HPDE6-E6E7 (cell line): Measurements from ENCODE around the gene FOXI1.
"Not testable (repeated sequence)": the region's sequence is repeated elsewhere in the genome, so short reads cannot be mapped to it uniquely, and the experiment has no call there.

Experiments
- DNase-seq: peaks from one replicate; pipeline ENCODE4 v3.0.0; 2011; ENCODE audit warnings: missing footprints; ENCODE audit errors: extremely low spot score

Gene FOXI1

DNA sequence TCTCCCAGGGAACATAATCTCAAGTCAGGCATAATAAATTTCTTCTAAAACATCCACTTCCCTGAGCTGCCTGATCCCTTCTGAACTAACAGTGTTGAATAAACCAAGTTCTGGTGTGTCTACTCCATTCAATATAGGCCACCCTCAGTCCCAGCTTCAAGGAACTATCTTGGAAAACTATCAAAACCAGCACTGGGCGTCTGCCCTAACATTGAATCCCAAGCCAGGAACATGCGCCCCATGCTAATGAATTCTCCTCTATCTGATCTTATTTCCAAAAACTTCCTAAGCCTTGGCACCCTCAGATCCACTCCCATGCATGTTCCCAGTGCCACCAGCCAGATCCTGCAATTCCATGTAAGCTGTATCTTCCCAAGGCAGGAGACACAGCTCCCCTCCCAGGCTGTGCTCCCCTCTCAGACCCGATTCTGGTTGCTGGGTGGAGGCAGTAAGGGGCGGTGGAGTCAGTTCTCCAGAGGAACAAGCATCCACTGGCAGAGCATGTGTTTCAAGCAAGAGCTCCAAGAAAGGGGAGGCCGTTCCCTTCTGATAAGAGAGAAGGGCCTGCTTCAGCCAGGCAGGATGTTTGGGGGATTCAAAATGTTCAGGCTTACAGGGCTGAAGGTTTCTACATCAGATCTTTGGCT lies 13.1 kb upstream of the FOXI1 start:
- no peak for DNase-seq

DNA sequence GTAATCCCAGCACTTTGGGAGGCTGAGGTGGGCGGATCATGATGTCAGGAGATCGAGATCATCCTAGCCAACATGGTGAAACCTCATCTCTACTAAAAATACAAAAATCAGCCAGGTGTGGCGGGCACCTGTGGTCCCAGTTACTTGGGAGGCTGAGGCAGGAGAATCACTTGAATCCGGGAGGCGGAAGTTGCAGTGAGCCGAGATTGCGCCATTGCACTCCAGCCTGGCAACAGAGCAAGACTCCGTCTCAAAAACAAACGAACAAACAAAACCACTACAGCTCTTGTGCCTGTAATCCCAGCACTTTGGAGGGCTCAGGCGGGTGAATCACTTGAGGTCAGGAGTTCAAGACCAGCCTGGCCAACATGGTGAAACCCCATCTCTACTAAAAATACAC lies 11.4 kb upstream of the FOXI1 start:
- not testable (repeated sequence) for DNase-seq

DNA sequence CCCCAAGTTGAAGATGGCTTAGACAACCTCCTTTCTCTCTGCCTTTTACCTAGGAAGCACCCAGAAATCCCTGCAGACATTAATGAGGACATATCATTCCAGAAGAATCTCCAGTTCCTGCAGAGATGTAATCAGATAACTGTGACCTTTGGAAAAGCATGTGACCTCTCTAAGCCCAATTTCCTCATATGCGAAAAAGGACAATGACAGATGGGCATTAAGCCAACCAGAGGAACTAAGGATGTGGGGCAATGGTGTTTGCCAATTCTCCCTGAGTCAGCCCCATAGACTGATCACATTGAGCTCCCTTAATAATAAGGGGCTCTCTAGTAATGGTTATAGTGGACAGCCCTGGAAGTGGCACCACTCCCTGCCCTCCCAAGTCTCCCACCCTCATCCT lies 10.1 kb upstream of the FOXI1 start:
- no peak for DNase-seq

DNA sequence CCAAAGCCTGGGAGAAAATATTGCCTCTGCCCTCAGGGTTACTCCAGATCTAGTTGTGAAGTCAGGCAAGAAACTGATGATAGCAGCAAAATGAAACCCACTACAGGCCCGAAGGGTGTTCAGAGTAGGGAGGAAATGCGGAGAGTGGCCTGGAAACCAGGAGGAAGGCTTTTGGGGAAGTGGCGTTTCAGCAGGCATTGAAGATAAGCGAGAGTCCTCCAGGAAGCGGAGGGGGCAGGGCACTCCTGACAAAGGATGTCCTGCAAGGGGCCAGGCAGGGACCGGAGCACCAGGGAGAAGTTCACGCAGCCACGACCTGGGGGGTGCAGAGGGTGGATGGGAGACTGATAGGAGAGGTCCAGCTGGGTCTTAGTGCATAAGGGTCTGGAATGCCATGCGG lies 7.8 kb upstream of the FOXI1 start:
- no peak for DNase-seq

DNA sequence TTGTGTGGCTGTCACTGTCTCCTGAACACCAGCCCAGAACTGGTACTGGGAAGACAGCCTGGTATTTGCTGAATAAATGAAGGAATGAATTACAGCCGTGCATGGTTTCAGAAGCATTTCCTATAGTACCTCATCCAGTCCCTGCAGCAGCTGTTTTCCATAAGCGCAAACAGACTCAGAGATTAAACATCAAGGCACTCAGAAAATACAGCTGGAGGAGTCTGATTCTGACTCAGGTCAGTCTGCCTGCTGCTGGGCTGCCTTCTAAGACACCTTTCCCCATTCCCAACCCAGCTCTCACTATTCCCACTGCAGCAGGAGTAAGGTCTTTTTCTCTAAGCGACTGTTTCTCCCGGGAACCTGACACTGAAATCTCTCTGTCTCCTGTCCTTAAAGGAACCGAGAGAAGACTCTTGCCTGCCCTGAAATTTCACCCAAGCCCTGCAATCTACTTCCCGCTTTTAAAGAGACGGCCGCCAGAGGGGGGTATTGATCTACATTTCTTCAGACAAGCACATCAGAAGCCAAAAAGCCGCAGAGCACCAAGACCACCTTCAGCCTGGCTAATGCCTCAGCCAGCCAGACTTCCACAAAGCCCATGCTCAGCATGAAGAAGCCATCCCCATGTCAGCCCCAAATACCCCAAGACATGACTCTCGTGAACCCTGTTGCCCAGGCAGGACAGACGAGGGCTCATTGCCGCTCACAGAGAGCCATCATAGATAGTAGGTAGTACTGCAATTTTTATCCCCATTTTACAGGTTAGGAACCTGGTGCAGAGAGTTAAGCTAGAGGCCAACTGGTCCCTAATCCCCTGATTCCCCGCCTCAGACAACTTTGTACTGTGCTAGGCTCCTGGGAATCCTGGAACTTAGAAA lies 5.4 kb upstream of the FOXI1 start:
- peak; percentile 42 for DNase-seq

DNA sequence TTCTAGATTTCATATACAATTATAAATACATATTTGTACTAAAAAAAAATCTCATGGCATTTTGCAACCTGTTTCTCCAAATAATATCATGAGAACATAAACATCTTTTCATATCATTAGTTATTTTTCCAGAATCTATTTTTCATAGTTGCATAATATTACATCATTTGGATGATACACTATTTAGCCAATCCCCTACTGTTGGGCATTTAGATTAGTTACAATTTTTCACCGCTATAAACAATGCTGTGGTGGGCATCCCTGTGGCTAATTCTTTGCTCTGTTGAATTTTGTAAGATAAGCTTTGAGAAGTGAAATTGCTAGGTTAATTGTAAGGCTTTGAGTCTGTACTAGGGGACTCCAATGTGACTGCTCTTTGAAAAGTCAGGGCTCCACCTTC lies 2.2 kb upstream of the FOXI1 start:
- DNase-seq: no peak

DNA sequence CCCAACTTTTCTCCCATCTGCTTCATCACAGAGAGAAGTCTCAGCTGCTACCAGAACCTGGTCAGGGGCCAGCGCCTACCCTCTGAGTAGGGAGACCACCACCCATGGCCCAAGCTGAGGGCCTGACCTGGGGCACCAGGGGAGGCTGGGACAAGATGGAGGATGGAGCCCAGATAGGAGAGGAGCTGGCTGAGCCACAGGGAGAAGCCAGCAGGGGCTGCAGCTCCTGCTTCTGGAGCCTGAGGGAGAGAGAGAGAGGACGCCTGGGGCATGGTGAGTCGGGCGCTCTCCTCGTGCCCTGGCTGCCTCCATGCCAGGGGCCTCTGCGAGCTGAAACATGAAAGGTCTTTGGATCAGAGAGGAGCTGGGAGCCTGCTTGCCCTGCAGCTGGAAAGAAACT lies 1.4 kb upstream of the FOXI1 start:
- DNase-seq: no peak

DNA sequence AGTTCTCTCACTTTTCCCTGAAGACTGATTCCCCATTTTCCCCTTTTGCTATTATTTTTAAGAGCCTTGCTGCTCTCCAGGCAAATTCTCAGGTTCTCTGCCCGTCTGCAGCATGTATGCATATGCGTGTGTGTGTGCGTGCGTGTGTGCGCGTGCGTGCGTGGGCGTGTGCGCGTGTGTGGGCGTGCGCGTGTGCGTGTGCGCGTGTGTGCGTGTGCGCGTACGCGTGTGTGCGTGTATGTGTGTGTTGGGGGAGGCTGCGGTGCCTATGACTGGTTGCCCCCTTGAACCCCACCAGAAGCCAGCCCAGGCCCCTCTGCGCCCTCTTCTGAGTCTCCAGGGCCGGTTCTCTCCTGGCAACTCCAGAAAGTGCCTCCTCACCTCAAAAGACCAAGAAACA lies 987 bp upstream of the FOXI1 start:
- DNase-seq: no peak

DNA sequence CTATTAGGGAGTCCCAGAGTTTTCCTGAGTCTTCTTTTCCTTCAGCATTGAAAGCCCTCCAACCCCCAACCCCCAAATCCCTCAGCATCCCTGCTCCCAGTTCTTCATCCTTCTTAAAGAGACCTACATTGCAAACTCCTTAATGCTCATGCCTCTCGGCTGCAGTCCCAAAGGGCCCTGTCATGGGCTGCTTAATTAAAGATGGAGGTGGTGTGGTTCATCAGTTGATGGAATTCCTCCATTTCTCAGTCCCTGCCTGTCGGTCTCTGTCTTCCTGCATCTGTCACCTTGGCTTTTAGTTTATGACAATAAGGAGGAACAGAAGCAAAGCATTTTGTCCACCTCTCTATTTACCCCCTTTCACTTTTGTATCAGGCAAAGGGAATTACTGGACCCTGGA lies 2.0 kb downstream of the FOXI1 start:
- DNase-seq: no peak

DNA sequence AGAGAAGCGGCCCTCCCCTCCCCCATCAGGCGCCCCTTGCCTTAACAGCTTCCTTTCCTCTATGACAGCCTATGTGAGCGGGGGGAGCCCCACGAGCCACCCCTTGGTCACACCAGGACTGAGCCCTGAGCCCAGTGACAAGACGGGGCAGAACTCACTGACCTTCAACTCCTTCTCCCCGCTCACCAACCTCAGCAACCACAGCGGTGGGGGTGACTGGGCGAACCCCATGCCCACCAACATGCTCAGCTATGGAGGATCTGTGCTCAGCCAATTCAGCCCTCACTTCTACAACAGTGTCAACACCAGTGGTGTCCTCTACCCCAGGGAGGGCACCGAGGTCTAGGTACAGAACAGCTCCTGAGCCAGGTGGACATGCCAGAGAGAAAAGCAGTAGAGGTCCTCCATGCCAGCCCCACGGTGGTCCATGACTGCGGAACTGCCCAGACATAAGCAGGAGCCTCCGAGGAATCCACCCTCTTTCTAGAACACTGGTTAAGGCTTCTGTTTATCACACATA lies 2.6 kb downstream of the FOXI1 start:
- no peak for DNase-seq

DNA sequence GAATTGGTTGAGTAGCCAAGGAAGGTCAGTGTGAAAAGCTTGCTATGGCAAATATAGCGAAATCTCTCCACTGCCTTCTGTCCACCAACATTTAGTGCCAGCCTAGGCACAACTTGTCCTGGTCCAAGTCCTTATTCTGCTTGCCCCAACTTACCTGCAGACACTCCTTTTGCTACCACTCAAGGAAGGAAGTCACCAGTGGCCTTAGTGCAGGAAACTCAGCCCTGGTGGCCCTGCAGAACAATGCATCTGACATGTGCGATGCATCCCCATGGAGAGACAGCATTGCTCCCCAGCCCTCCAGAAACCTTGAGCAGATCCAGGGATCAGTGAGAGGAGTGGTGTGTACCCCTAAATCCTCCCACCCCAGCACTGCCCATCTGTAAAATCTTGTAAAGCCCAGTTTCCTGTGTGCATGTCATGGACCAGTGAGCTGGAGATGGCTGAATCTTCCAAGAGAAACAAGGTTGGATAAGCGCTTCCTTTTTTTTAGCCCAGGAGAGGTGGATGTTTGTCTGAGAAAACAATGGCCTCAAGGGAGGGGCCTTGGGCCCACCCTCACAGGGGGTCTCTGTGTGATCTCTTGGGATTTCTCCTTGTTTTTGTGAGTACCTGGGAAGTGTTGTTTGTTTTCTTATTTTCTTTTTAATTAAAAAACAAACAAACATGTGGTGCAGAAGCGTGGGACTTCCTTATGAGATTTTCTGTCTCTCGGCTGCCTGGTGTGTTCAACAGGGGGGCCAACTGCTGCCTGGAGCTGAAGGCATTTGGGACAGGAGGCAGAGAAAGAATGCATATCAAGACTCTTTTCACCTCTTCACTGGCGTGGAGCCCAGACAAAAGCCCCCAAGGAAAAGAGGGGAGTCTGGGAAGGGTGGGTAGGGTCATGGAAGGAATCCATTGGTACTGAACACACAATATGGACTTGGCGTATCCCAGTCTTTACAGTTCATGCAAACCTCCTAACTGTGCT lies 3.6 kb downstream of the FOXI1 start:
- no peak for DNase-seq

DNA sequence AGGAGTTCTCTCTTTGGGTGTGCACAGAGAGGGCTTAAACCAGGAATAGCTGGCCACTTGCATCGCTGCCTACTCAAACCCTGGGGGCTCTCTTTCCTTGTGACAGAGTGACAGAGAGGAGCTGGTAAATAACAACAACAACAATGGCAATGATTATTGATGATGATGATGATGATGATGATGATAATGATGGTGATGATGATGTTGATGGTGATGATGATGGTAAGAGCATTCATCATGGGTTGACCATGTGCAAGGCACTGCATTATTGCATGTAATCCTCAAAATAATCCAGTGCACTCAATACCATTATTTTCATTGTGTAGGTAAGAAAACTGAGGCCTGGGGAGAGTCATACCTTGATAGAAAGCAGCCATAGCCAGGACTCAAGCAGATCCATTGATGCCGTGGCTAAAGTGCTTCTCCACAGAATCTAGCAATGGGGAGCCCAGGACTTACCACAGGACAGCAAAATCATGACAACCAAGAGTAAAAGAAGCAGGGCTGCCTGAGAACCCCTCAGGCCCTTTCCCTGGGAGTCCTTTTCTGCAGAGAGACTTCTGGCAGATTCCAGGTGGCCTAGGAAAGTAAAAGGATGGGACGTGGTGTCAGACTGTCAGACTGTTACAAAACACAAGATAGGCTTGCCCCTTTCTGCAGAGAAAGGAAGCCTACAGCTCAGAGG lies 4.8 kb downstream of the FOXI1 start:
- DNase-seq: no peak

DNA sequence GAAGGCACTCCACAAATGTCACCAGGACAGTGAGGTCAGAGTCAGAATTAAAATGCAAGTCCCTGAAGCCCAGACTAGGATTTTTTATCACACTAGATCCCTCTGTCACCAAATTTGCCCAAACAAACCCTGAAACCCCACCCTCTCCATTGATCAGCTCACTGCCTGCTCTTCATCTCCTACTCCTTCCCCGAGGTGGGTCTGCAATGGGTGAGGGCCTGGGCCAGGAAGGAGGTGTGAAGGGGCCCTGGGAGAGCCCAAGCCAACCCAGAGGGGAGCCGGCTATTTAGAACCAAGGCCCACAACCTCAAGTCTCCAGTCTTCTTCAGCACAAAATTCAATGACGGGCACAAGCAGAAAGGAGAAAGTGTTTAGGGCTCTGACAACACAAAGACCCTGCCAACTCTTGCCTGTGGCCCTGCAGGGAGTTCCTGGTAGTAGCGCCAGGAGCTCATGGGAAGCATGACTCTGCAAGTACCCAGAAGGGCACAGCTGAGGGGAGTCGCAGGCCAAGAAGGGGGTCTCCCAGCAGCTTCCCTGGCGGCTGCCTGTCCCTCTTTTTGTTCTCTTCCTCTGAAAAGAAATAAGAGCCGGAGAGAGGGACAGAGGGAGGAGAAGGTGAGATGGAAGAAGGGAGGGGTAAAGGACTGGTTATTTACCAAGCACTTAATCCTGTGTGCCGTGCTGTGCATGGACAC lies 5.5 kb downstream of the FOXI1 start:
- DNase-seq: no peak

DNA sequence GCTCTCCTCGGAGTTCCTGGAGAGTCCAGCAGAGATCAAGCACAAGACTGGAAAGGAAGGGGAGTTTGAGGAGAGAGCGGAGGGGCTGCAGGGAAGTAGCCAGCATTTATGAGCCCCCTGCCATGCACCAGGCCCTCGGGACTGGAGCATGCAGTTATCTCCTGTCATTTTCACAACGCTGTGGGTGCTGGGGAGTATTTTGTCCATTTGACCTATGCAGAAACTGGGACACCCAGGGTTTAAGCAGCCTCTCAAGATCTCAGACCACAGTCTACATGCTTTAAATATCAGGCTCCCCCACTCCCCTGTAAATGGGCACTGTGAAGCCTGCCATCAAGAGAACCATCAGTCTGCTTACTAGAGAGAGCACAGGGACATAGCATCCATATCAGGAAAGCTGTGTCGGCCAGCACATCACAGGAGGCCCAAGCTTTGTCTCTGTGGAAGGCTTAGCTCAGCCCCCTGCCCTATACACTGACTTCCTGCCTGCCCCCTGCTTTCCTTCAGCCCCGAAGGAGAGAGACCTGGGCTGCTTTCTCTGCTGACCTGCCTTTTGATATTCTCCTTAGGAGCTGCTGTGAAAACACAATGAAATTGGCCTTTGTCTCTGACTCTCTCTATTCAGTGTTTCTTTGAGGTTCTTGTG lies 7.3 kb downstream of the FOXI1 start:
- no peak for DNase-seq

DNA sequence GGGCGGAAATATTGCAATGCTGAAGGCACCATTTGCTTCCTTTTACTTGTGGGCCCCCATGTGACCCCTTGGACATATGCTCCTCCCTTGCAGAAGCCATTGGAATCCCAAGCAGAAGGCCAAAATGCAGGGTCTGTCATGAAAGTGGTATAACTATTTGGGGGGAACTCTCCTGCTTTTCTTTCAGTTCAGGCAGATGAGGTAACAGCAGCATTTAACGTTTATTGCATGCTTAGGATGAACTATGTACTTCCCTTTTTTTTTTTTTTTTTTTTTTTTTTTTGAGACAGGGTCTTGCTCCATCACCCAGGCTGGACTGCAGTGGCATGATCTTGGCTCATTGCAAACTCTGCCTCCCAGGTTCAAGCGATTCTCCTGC lies 7.8 kb downstream of the FOXI1 start:
- no peak for DNase-seq

DNA sequence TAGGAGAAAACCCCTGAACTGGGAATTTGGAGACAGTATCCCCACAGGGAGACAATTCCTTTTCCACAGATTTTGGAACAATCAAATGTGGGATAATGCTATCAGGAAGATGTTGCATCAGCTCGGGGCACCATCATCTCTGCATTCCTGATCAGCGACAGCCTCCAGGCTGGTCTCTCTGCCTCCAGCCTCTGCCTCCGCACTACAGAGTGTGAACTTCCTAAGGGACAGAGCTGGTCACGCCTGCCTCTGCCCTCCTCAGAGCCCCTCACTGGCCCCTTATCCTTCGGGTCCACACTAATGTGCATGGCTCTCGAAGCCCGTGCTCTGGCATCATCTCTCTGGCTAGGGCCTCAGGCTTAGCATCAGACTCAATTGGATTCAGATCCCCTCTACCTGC lies 8.6 kb downstream of the FOXI1 start:
- DNase-seq: no peak

DNA sequence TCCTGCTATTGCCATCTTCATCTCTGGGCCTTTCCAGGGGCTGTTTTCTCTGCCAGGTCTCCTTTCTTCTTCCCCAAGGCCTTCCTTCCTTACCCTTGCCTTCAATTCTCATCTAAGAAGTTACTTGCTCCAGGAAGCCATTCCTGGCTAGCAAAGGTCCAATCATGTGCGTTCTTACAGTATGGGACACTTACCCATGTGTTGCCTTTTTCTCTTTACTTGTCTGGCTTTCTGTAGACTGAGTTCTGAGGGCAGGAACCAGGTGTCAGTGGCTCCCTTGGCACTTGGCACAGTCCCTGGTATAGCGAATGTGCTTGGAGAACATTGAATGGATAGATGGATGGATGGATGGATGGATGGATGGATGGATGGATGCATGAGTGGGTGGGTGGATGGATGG lies 10.2 kb downstream of the FOXI1 start:
- DNase-seq: no peak

DNA sequence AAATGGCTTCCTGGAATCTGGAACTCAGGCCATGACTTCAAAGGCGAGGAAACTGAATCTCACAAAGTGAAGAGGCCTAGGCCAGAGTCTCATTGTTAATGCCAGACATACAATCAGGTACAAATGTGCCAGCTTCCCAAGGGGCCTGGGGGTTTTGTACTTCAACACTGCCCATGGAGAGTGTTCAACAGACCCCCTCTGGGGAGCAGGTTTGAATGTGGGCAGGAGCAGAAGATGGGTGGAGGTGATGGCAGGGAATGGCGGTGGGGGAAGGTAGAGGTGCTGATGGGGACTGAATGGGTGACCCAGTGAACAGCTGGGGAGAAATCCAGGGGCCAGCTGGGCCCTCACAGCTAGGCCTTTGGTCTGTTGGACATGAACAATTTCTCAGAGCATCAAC lies 12.0 kb downstream of the FOXI1 start:
- DNase-seq: no peak

DNA sequence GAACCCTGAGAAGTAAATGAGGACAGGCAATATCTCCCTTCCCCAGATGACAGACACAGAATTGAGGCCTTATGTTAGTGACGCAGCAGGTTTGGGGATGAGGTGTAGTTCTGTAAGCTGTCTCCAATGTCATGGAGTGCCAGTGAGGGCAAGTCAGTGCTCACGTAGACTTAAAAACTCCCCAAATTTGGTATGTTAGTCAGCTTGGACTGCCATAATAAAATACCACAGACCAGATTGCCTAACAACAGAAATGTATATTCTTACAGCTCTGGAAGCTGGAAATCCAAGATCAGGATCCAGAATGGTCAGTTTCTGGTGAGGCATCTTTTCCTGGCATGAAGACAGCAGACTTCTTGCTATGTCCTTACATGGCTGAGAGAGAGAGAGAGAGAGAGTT lies 14.9 kb downstream of the FOXI1 start:
- DNase-seq: no peak

DNA sequence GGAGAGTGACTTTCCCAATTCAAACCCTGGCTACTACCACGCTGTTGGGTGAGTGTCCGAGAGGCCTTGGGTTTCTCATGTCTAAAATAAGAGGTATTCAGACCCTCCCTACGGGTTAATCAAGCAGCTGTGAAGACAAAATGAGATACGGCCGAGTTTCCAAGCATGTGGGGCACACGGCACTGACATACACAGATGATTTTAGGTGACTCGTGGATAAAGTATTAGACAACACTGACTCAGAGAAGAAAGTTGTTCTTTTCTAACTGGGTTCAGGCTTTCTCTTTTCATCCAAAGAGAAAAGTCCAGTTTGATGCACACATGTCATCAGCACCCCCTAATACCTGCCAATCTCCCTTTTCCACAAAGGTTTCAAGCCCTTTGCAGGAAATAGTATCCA lies 15.6 kb downstream of the FOXI1 start:
- DNase-seq: no peak
